COR-L47 (cell line): ENCODE measurements around the gene SGK1.
"Not testable (repeated sequence)": the region's sequence is repeated elsewhere in the genome, so short reads cannot be mapped to it uniquely, and the experiment has no call there.

Experiments used
- DNase-seq: peaks from one replicate; lab custom pipeline; 2025; lab: John Stamatoyannopoulos, UW

SGK1 gene

DNA sequence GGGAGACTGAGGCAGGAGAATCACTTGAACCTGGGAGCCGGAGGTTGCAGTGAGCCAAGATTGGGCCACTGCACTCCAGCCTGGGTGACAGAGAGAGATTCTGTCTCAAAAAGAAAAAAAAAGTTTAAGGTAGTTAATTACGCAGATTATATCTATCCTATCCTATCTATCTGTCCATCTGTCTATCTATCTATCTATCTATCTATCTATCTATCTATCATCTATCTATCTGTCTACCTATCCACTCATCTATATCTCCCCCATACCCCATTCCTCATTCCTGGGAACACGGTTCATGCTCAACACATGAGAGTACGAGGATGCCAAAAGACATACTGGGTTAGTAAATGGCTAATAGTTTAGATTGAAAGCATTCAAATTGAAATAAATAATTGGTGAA, 8.3 kb upstream of the SGK1 start:
- DNase-seq: not testable (repeated sequence)

GRCh38 chr6:134324766-134325165, 6.9 kb upstream of the SGK1 start:
- DNase-seq: no peak

- no peak for DNase-seq
These were observed 6.2 kb upstream of the SGK1 start for GRCh38 chr6:134324141-134324540.

GRCh38 chr6:134323698-134324097, 5.8 kb upstream of the SGK1 start:
- no peak for DNase-seq

DNA sequence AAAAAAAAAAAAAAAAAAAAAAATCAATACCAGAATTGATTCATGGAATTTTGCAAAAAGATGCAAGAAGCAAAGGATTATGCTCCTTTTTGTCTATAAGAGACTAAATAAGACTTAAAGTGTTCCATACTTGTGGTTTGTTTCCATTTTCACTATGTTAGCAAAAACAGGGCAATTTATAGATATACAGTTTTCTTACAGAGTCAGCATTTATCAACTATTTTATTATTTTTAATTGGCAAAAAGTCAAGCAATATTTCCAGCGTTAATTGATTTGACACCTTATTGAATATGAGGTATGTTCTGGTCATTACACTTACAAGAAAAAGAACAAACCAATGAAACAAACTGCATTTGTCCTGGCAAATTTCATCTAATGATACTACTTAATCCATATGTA, 5.4 kb upstream of the SGK1 start:
- no peak for DNase-seq

DNA sequence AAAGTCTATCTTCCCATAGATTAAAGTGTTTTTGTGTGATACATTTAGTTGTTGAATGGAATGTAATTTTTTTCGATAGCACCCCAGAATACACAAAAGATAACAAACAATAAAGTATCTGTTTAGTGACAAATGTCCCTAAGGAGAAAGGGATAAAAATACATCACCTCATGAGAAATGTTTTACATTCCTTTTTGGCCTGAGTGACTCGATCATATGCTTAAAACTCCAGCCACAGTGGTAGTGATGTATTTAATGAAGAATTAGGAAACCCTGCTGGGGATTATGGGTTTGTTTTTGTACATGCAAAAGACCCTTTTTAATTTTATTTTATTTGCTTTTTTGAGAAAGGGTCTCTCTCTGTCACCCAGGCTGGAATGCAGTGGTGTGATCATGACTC, 4.3 kb upstream of the SGK1 start:
- DNase-seq: no peak

GRCh38 chr6:134321246-134321645, 3.3 kb upstream of the SGK1 start:
- no peak for DNase-seq

DNA sequence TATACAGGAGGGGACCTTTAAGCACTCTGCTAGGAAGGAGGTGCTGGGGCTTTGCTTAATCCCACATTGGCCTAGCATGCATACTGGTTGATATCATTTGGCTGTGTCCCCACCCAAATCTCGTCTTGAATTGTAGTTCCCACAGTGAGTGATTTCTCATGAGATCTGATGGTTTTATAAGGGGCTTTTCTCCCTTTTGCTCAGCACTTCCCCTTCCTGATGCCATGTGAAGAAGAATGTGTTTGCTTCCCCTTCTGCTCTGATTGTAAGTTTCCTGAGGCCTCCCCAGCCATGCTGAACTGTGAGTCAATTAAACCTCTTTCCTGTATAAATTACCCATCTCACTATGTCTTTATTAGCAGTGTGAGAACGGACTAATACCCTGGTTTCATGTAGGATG, 1.8 kb upstream of the SGK1 start:
- not testable (repeated sequence) for DNase-seq

DNA sequence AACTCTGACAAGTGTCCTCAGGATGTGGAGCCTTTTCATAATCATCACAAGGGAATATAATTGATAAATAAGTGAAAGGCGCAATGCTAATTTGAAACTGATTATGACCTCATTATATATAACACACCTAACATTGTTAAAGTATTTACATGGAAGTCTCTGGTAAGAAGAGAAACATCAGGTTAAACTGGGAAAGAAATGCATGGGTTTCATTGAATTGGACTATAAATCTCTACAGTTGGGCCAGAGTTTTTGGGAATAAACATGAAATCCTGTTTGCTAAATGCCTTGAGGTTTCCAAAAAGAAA, 1.0 kb upstream of the SGK1 start:
- no peak for DNase-seq

DNA sequence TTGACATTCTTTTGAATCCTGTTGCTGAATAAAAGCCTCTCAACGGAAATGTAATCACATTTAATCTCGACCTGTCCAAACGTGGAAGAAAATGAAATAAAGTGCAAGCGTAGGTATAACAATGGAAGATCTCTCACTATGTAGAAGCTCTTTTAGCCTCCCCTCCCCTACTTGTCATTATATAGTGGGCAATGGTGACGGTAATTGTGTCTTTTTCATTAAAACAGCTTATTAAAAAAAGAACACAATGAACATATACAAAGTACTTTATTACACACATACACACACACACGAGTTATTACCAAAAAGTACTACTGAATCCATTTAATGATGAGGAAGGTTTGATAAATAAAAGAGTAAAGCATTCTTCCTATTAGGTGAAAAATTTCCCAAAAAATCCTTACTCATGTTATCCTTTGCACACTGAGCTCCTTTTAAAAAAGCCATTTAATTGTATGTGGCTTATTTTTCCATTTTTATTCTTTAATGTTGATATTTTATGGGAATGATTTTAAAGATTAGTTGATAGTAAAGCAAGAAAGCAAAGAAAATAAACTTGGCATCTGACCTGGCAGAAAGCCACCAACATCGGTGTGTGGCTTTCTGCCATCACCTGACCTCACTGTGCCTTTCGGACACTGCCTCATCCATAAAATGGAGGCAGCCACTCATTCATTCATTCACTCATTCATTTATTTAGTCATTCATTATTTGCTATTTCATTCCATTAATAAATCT, 493 bp upstream of the SGK1 start:
- DNase-seq: no peak

- DNase-seq: no peak
These were observed 1.0 kb downstream of the SGK1 start for GRCh38 chr6:134316733-134317431.

DNA sequence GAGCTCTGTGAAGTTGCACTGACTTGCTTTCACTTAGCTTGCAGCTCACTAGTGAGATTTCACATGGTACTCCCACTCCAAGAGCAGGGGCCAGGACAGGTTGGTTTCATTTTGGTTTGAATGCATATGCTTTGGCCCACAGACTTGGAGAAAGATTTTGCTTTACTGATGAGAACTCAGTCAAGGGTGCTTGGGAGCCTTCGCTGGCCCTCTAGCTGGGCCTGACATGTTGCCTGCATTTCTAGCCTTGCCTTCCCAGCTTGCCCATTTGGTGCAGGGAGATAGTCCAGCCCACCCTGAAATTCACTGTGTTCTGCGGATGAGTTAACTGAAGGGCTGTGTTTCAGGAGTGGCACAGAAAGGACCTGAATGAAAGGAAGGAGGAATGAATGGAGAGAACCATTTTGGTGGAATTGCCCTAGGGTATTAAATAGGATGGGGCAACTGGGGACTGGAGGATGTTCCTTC, 1.9 kb downstream of the SGK1 start:
- DNase-seq: no peak

DNA sequence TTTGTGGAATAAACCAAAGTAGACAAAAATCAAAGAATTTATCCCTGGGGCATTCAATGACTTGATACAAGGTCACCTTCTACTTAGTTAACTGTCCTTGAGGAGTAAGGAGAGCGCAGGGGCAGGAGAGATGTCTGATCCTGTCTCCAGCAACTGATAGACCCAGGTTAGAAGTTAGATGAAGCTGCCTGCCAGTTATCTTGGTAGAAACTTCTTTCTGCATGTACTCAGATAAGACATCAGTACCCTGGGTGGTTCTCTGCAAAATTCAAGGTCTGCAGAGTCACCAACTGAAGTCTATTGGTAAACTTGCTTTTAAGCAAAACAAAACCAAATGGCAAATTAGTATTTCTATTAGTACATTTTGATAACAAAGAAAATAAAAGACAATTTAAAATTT, 2.7 kb downstream of the SGK1 start:
- DNase-seq: no peak

GRCh38 chr6:134314006-134314821, 3.7 kb downstream of the SGK1 start:
- DNase-seq: no peak

DNA sequence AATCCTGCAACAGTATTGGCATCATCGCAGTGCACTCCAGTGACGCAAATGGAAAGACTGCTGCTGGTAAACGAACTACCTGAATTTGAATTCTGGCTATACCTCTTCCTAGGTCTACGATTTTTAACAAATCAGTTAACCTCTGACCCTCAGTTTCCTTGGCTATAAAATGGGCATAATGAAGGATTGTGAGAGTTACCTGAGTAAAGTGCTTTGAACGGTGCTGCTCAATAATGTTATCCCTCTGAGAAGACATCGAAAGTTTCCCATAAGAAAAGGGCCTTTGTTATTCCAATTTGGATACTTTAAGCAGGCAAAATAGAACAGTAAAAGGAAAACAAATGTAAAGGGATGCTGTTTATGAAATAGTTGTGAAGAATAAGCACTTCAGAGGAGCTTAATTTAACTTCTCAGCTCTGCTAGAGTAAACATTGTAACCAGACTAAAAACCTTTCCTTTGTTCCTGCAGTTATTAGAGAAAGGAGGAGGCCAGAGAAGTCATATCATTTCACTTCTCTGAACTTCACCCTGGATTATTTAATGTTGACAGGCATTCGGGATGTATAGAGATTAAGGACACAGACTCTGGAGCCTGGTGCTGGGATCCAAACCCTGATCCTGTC, 5.8 kb downstream of the SGK1 start:
- no peak for DNase-seq

GRCh38 chr6:134310817-134311216, 7.1 kb downstream of the SGK1 start:
- DNase-seq: no peak

DNA sequence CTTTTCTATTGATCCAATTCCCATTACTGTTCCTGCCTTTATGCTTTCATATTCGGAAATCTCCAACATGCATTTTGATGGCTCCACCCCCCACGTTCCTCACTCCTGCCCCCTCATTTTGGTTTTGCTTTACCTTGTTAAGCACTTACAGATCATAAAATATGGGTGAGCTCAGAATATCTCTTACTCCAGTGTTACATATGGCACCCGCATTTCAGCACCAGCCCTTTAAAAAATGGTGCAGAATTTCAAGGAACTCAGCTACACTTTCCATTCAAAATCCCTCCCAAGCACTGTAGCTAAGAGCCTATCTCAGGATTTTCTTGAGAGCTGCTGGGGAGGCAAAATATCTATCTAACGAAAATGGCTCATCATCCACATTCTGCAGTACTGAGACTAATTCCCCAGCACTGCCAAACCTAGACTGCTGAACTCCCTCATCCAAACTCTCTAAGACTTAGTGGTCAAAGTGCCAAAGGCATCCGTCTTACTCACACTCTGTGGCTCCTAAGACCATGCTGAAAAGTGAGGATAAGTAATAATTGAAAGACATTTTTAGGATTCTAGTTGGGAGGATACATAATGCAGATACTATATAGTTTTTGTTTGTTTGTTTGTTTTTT, 7.8 kb downstream of the SGK1 start:
- DNase-seq: no peak

DNA sequence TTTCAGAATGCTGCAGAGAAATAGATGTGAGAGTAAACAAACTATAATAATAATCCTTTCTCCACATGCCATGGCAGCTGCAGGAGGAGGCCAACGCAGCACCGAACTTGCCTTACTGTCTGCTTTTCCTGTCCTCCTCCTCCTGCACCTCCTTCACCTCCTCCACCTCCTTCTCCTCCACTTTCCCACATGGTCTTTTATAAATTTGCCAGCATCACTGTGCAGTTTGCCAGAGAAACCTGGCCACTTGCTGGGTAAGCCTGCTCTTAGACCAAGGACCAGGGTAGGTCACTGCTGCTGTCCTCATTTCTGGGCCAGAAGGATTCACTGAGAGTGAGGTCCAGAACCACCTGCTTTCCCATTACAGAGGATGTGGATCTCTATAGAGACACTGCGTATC, 8.7 kb downstream of the SGK1 start:
- DNase-seq: no peak

DNA sequence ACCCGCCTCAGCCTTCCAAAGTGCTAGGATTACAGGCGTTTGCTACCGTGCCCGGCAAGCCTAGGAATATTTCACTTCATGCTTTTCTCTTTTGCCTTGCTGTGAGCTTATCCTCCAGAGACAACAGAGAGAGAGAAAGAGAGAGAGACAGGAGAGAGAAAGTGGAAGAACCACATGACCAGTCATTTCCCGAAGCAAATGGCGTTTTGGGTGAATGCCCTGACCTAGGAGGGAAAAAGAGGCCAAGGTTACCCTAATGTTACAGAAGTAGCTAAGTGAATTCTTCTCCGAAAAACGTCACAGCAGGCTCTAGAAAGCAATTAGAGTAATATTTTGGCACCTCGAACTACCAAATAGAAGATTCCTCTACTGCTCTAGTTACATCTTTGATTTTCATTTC, 9.1 kb downstream of the SGK1 start:
- no peak for DNase-seq

- DNase-seq: no peak
These were observed 10.0 kb downstream of the SGK1 start for GRCh38 chr6:134307870-134308269.

DNA sequence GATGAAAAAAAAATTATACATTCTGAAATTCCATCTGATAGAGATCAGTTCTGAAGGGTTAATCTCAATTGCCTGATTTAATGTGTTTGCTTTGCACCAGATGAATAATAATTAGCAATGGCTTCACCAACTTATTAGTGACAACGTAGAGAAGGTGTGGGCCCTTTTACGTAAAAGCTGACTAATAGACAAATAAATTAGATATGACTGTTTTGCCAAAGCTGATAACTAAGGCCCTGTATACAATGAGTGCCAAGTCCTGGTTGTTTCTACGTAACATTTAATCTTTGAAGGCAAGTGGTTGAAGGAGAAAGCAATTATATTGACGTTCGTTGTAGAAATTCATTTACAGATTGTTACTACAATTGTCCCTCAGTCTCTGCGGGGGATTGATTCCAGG, 10.8 kb downstream of the SGK1 start:
- DNase-seq: no peak

DNA sequence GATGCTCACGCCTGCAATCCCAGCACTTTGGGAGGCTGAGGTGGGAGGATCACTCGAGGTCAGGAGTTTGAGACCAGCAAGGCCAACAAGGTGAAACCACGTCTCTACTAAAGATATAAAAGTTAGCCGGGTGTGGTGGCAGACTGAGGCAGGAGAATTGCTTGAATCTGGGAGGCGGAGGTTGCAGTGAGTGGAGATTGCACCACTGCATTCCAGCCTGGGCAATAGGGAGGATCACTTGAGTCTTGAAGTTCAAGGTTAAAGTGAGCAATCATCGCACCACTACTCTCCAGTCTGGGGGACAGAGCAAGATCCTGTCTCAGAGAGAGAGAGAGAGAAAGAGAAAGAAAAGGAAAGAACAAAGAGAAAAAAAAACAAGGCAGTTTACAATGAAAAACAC, 13.5 kb downstream of the SGK1 start:
- not testable (repeated sequence) for DNase-seq
